HL-60 (cell line): ENCODE measurements around the gene FBXL7.

Source experiments
- DNase-seq, 2 experiments: peaks; one replicate each; pipeline ENCODE4 v3.0.0-alpha.2; 2010 to 2020; ENCODE audit warnings: low read depth in 1 of 2, low spot score in 1 of 2
- H3K27ac ChIP-seq: fragments of 250-450 bp; sonication (Bioruptor Pico); replicated peaks from 2 replicates; pipeline ENCODE4 v1.5.1; 2020; ENCODE audit warnings: mild to moderate bottlenecking, moderate library complexity
- H3K27me3 ChIP-seq: fragments of 250-450 bp; sonication (Bioruptor Pico); 2 replicates; pipeline ENCODE4 v1.5.1; 2021; ENCODE audit warnings: mild to moderate bottlenecking, moderate library complexity; ENCODE audit not compliant: insufficient read depth, poor library complexity, severe bottlenecking
- H3K4me3 ChIP-seq: replicated peaks from 2 replicates; pipeline ENCODE4 v1.5.1; 2011; ENCODE audit warnings: mild to moderate bottlenecking, control low read depth, low read length; ENCODE audit not compliant: insufficient read depth
- CTCF ChIP-seq: IDR thresholded peaks from one replicate; pipeline ENCODE4 v1.5.1; 2011; ENCODE audit warnings: low read length, control low read depth, inconsistent platforms; ENCODE audit not compliant: insufficient read depth
- GABPA ChIP-seq: IDR thresholded peaks from 2 replicates; pipeline ENCODE4 v1.6.1; 2012; ENCODE audit warnings: low read depth
- POLR2AphosphoS5 ChIP-seq: IDR thresholded peaks from 2 replicates; pipeline ENCODE4 v1.6.1; 2012; ENCODE audit warnings: low read depth
- REST ChIP-seq: IDR thresholded peaks from 2 replicates; pipeline ENCODE4 v1.6.1; 2012; ENCODE audit warnings: low read depth; ENCODE audit not compliant: insufficient replicate concordance
- SPI1 ChIP-seq: IDR thresholded peaks from 2 replicates; pipeline ENCODE4 v1.6.1; 2012; ENCODE audit warnings: low read depth, mild to moderate bottlenecking, borderline replicate concordance

The FBXL7 gene

DNA sequence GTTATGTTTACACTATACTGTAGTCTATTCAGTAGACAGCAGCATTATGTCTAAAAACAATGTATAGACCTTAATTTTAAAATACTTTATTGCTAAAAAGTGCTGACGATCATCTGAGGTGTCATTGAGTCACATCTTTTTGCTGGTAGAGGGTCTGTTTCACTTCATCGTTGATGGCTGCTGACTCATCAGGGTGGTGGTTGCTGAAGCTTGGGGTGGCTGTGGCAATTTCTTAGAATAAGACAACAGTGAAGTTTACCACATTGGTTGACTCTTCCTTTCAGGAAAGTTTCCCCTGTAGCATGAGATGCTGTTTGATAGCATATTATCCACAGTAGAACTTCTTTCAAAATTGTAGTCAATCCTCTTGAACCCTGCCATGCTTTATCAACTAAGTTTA lies 150.3 kb downstream of the FBXL7 start:
- no peak overlapping the region for H3K27ac ChIP-seq
- TF ChIP-seq CTCF, result no peak
- TF ChIP-seq REST, result no peak
- no peak for TF ChIP-seq SPI1
- TF ChIP-seq POLR2AphosphoS5, result no peak
- no peak for TF ChIP-seq GABPA
- no peak for DNase-seq
- H3K4me3 ChIP-seq, result no peak overlapping the region
- H3K27me3 ChIP-seq, result no peaks in the 10 kb centered on the region

- Histone ChIP-seq H3K27me3 (no peaks in the 10 kb centered on the region), H3K4me3 (no peak overlapping the region), H3K27ac (no peak overlapping the region)
- no peak for DNase-seq
- TF ChIP-seq SPI1 (no peak), REST (no peak), POLR2AphosphoS5 (no peak), CTCF (no peak), GABPA (no peak)
Measured at GRCh38 chr5:15654779-15655178, 154.8 kb downstream of the FBXL7 start.

- no peak overlapping the region for H3K27ac ChIP-seq
- TF ChIP-seq GABPA (no peak), REST (no peak)
- no peak for DNase-seq
- no peaks in the 10 kb centered on the region for H3K27me3 ChIP-seq
- H3K4me3 ChIP-seq, result no peak overlapping the region
Measured at GRCh38 chr5:15655683-15656082, 155.7 kb downstream of the FBXL7 start.

GRCh38 chr5:15664961-15665360 lies 165.0 kb downstream of the FBXL7 start:
- TF ChIP-seq POLR2AphosphoS5, result no peak
- TF ChIP-seq GABPA, result no peak
- TF ChIP-seq REST, result no peak
- no peak for TF ChIP-seq CTCF
- no peak for TF ChIP-seq SPI1
- no peak for DNase-seq
- H3K27ac ChIP-seq, result no peak overlapping the region

More at GRCh38 chr5:15664961-15665360, 165.0 kb downstream of the FBXL7 start:
- no peak overlapping the region for H3K4me3 ChIP-seq
- H3K27me3 ChIP-seq, result no peaks in the 10 kb centered on the region
